SU-DHL-6 (cell line): ENCODE data around the gene GCN1.

Source experiments
- CTCF ChIP-seq: fragments of 200-600 bp; sonication (generic); IDR thresholded peaks from one replicate; pipeline ENCODE4 v1.5.1; 2017; ENCODE audit warnings: antibody characterized with exemption, mild to moderate bottlenecking, low read length, moderate library complexity; ENCODE audit not compliant: insufficient read depth, poor library complexity, severe bottlenecking
- EZH2phosphoT487 ChIP-seq: fragments of 200-600 bp; sonication (generic), shearing (Covaris generic); conservative IDR thresholded peaks from 2 replicates; pipeline ENCODE4 v1.6.1; 2018; ENCODE audit warnings: mild to moderate bottlenecking, antibody characterized with exemption, low read length, moderate library complexity, mixed read lengths

GRCh38 chr12:120109570-120110267 is 84.8 kb downstream of the GCN1 start:
- TF ChIP-seq CTCF (no peak), EZH2phosphoT487 (no peak)
